HG03095 (cell line): Measurements from ENCODE around the gene LCP2.

Experiments
- ATAC-seq: cut with Tn5 transposase; IDR thresholded peaks from one replicate; pipeline ENCODE4 v1.9.1; 2021; ENCODE audit warnings: moderate library complexity; ENCODE audit not compliant: unreplicated experiment

LCP2 gene

GRCh38 chr5:170221327-170221741, 76.2 kb downstream of the LCP2 start:
- ATAC-seq: no peak

DNA sequence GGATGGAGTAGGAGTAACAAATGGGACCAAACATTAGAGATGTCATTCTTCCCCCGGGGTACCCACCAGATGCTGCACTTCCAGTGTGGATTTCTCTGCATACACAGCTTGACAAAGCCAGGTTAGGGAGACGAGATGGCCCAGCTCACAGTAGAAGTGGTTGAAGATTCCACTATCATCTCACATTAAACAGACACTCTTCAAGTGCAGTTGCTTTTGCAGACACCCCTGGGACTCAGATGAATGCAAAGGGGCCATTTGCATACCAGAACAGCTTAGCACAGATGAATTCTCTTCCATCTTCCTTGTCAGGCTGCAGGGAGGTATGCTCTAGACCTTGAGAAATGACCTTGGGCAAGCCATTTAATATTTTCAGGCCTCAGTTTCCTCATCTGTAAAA, 77.4 kb downstream of the LCP2 start:
- ATAC-seq: no peak

- ATAC-seq: no peak
Measured at GRCh38 chr5:170219615-170220014, 78.0 kb downstream of the LCP2 start.

DNA sequence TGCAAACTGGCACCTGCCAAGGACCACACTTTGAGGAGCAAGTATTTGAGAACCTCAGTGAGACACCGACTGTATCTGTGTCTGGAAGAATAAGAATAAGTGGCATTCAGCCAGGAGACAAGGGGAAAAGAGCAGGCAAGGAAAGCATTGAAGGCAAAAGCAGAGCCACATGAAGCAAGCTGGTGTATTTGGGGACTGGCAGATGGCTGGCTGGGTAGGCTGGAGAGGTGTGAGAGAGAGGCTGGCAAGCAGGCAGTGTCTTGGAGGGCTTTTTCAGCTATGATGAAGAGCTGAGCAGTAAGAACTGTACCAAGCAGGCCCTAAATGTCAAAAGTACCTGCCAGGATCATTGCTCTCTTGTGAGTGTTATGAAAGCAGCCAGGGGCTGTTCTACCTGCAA, 78.9 kb downstream of the LCP2 start:
- ATAC-seq: no peak

DNA sequence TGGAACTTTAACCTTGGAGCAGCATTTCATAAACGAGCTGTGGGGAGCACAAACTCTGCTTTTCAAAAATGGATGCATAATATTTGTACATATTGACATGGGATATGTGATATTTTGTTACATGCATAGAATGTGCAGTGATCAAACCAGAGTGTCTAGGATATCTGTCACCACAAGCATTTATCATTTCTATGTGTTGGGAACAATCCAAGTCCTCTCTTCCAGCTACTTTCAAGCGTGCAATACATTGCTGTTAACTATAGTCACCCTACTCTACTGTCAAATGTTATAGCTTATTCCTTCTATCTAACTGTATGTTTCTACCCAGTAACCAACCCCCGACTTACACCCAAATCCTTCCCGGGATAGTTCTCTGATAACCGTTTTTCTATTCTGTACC, 79.7 kb downstream of the LCP2 start:
- ATAC-seq: no peak

GRCh38 chr5:170216257-170216864, 81.2 kb downstream of the LCP2 start:
- ATAC-seq: no peak

- ATAC-seq: no peak
Measured at GRCh38 chr5:170211575-170212334, 85.8 kb downstream of the LCP2 start.

DNA sequence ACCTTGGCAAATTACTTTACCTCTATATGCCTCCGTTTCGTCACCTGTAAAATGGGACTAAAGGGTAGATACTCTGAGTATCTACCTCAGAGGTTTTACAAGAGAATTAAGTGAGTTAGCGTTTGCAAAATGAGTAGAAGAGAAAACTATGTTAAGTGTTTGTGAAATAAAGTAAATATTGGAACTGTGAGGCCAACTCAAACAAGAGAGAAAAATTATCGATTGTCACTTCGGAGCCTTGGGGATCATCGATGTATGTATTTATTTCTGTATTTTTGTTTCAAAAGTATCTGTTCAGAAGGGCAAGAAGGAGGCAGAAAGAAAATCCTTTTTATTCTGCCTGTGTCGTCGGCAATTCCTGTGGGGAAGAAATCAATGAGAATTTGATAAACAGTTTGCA, 90.6 kb downstream of the LCP2 start:
- no peak for ATAC-seq

DNA sequence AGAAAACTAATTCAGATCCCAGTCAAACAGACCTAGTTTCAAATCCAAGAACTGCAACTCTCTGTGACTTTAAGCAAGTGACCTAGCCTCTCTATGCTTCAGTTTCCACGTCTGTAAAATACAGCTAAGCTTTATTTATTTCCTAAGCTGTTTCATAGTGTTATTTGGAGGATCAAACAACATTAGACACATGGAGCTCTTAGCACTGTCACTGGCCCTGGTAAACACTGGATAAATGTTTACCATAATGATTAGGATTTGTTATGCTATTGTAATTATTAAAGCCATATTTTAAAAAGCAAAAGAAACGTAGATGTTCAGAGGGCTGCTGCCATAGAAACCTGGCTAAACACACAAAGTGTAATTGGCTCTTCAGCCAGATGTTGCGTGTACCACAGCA, 91.4 kb downstream of the LCP2 start:
- ATAC-seq: no peak

GRCh38 chr5:170204202-170204601, 93.4 kb downstream of the LCP2 start:
- no peak for ATAC-seq

- ATAC-seq: no peak
Measured at GRCh38 chr5:170202117-170202516, 95.5 kb downstream of the LCP2 start.

GRCh38 chr5:170201311-170201710, 96.3 kb downstream of the LCP2 start:
- no peak for ATAC-seq

- ATAC-seq: no peak
Measured at GRCh38 chr5:170200876-170201275, 96.7 kb downstream of the LCP2 start.
